ENCODE data around the gene GNB1L.

GNB1L gene

DNA sequence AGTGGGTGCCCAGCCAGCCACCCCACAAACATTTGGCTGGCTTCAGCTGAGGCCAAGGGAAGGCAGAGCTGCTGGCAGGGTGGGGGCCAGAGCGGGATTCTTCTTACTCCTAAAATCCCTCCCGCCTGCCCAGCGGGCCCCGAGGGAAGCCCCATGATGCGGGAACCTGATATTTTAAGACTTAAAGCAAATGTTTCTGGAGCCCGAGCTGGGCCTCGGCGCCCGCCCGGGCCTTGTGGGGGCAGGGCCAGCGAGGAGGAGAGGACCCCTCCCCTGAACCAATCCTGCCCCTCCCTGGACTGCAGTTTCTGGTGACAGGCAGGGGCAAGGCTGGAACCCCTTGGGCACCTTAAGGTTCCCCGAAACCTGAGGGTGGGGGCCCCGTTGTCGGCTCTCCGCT lies 114.1 kb downstream of the GNB1L start:
- DNase-seq (ENCODE audit: low read depth in 3 of 3, low spot score in 1 of 3), result no peak

DNA sequence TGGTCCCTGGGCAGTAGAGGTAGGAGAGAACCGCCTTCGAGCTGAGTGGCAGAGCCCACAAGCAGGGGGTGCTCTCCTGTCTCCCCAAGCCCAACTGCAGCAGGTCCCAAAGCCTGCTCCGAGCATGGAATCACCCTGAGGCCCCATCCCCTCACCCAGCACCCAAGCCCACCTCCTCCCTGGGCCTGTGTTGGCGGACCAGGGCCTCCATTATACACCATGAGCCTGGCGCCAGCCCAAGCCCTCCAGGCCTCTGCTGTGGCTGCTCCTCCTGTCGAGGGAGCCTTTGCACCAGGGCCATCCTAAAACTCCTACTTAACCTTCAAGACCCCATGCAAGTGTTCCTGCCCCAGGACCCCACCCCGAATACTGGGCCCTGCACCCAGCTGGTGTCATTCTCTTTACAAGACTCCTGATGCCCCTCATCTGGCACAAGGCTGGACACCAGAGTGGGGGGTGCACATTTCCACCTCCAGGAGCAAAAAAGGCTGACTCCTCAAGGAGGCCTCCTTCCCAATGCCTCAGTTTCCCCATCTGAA lies 114.7 kb downstream of the GNB1L start:
- no peak for DNase-seq (ENCODE audit: low read depth in 3 of 3, low spot score in 1 of 3)

DNA sequence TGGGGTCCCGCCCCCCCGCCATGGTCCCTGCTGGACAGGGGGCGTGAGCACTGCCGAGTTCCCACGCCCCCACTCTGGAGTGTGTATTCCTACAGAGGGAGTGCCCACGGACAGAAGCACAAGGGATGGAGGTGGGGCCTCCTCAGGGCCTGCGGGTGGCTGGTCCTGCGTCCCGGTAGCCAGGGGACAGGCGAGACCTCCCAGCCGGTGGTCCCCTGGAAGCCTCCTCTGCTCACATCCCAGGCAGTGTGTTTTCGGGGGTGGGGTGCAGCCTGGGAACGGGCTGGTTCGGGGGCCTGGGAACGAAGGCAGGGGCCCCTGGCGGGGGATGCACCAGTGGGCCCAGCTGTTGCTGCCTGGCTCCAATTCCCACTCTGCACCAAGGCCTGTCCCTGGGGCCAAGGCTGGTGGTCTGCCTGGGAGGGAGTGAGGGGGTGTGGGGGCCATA lies 115.2 kb downstream of the GNB1L start:
- DNase-seq (ENCODE audit: low read depth in 3 of 3, low spot score in 1 of 3), result no peak

DNA sequence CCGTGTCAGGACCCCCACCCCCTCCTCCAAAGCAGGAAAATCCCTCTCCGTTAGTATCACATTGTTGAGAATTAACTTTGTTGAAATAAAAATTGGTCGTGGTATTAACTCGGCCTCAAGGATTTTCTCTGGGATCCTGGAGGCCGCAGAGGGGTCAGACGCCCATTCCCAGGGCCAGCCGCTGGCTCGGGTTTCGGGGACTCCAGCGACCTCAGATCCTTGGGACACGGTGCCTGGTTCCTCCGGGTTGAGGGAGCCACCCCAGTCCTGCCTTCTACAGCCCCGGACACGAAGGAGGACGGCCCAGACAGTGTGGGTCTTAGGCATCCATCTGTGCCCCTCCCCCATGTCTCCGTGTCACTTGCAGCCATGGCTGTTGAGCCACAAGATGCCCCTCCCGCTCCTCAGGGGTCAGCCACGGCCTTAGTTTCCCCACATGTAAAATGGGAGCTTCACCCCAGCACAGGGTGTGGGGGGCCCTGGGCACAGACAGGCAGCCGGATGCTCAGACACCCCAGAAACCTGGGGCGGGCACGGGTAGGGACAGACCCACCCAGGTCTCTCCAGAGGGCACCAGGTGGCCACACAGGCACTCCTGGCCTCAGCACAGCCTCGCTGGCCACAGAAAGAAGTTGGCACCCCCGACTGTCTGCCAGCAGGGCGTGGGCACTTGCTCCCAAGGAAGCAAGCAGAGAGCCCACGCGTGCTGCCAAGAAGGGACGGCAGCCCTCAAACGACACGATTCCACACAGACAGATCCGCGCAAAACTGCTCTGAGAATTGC lies 115.8 kb downstream of the GNB1L start:
- no peak for DNase-seq (ENCODE audit: low read depth in 3 of 3, low spot score in 1 of 3)

DNA sequence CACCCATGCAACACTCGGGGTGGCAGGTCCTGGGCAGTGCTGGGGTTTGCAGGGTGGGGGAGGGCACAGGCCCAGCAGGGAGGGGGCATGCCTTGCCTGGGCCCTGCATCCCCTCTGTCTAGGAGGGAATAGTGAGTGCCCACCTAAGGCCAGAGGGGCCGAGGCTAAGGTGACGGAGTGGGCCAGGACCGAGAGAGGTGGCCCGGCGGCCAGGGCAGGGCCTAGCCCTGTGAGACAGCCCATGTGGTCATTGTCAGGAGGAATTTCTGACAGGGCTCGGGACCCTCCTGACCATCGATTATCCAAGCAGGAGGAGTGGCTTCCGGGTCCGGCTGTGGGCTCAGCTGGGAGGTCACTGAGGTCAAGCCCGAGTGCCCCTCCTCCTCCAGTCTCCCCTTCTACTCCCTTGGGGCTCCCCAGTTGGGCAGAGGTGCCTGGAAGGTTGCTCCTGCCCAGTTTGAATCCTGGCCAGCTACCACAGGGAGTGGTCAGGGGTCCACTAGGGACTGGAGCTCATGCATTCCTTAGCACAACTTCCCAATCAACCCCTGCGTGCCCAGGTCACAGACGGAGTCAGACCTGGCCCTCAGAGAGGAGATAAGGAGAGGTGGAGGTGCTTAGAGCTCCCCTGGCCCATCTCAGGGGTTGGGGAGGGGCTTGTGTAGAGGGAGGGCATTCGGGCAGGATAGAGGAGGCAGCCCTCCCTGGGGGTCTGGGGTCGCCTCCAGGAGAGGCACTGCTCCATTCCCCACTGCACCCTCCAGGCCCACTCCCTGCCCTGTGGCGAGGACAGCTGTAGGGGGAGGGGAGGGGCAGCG lies 116.6 kb downstream of the GNB1L start:
- no peak for DNase-seq (ENCODE audit: low read depth in 3 of 3, low spot score in 1 of 3)

DNA sequence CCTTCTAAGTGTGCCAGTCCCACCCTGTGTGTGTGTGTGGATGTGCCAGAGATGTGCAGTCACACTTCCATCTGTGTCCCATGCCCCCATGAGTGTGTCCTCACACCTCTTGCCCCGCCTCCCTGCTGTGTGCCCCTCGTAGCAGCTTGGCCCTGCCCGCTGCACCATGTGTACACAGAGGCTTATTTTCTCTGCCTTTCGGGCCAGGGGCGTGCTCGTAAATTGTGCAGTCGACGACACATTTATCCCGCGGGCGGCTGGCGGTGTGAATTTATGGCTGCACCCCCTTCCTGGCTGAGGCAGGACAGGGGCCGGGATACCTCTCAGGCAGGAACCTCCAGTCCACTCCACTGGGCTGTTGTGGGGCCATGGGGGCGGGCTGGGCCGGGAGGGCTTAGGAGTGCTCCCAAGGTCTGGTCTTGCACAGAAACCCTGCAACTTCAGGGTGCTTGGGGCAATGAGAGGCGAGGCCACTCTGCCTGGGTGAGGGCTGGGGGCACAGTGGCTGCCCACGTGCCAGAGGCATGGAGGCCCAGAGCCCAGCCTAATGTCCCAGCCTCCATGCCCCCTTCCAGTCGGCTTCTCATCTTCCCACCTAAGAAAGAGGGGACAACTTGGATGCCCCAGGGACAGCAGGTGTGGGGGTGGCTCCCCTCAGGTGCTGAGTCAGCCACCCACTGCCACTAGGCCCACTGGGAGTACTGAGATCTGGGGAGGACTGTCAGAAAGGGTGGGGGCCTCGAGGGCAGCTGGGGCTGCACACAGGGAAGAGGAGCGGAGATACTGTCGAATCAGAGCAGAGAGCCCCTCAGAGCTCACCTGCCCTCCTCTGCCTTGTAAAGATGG lies 118.8 kb downstream of the GNB1L start:
- DNase-seq (ENCODE audit: low read depth in 3 of 3, low spot score in 1 of 3), result no peak

DNA sequence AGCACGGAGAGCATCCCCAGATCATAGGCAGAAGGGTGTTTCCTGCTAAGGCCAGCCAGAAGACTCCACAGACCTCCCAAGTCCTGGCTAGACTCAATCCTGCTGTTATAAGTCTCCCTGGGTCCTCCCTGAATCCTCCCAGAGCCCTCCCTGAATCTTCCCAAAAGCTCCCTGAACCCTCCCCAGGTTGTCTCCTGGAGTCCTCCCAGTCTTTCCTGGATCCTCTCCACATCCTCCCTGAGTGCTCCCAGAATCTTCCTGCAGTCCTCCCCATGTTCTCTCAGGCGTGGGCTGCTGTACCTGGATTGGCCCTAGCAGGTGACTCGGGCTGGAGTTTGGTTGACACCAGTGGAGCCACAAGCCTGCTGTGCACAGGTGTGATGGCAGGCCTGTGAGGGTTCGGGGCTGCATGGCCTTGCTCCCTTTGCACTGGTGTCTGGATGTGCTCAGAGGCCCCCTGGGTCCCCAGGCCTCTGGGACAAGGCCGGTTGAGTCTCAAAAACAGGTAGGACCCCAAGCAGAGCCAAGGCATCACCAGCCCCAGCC lies 119.8 kb downstream of the GNB1L start:
- DNase-seq (ENCODE audit: low read depth in 3 of 3, low spot score in 1 of 3), result no peak

DNA sequence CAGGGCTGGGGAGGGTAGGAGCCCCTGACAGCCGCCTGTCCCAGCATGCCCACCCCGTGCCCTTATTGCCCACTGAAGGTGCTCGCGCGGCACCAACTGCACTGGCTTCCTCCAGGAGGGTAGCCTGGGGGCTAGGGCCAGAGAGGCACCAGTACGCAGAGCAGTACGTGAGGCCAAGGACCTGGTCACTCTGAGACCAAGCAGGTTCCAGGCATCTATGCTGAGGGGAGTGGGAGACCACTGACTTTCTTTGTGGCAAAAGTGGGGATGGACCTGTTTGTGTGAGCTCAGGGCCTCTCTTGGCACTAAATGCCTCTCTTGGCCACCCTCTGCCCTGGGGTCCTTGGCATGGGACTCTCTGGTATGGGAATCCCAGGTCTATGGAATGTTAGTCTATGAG lies 120.5 kb downstream of the GNB1L start:
- no peak for DNase-seq (ENCODE audit: low read depth in 3 of 3, low spot score in 1 of 3)

DNA sequence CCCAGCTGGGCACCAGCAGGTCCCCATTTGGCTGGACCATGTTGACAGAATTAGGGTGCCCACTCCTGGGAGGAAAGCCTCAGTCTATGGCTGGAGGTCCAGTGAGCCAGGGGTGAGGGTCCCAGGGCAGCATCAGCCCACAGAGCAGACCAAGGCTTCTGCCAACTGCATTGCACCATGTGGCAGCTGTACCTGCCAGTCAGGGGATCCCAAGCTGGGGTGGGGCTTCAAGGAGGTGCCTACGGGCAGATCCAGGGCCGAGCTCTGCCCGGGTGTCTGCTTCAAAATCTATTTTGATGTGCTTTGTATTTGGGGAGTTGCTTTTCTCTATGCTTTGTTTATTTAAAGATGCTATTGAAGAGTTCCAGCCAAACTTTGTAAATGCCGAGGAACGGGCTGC lies 120.9 kb downstream of the GNB1L start:
- DNase-seq (ENCODE audit: low read depth in 3 of 3, low spot score in 1 of 3), result no peak

Measured in stimulated activated CD4-positive, alpha-beta T cell treated with anti-CD3 and anti-CD28 coated beads, TNF-alpha, amount 100 ng/mL, for 1 hour (primary cell).